HEK293 (cell line): ENCODE results near the gene FAM24B.

Experiments
- CTCF ChIA-PET: fragments of 350-600 bp; formaldehyde crosslinking; extraction: SDS; loops from one replicate; lab custom pipeline; 2021; ENCODE audit warnings: antibody characterized with exemption; lab: Yijun Ruan, JAX
- POLR2A ChIA-PET: fragments of 300-600 bp; formaldehyde crosslinking; extraction: SDS; loops from one replicate; lab custom pipeline; 2020; ENCODE audit warnings: antibody characterized with exemption, inconsistent platforms; lab: Yijun Ruan, JAX
- H3K27ac ChIP-seq: fragments of 200-500 bp; sonication (Bioruptor generic); 2 replicates; pipeline ENCODE4 v1.5.1; 2014; ENCODE audit warnings: low read depth, low read length, control low read depth, inconsistent platforms; ENCODE audit errors: extremely low read depth
- H3K36me3 ChIP-seq, 2 experiments: fragments of 200-500 bp in 1 of 2; sonication (Bioruptor generic) in 1 of 2; 1 replicate in 1 of 2; 2 replicates in 1 of 2; pipeline ENCODE4 v1.5.1; 2014 to 2017; ENCODE audit warnings: inconsistent platforms in 2 of 2, low read length in 2 of 2; ENCODE audit not compliant: control insufficient read depth in 2 of 2, insufficient read depth in 1 of 2
- H3K4me1 ChIP-seq: fragments of 200-500 bp; sonication (Bioruptor generic); 2 replicates; pipeline ENCODE4 v1.5.1; 2014; ENCODE audit warnings: mild to moderate bottlenecking, low read length, inconsistent platforms; ENCODE audit not compliant: control insufficient read depth, insufficient read depth
- H3K4me3 ChIP-seq: 2 replicates; pipeline ENCODE4 v1.5.1; 2011; ENCODE audit warnings: low read depth, mild to moderate bottlenecking, control low read depth, low read length, moderate library complexity
- H3K9me3 ChIP-seq: fragments of 200-500 bp; sonication (Bioruptor generic); 2 replicates; pipeline ENCODE4 v1.5.1; 2014; ENCODE audit warnings: low read depth, low read length, inconsistent platforms; ENCODE audit not compliant: control insufficient read depth, insufficient read depth
- EGR2 ChIP-seq: fragments of 450-650 bp; formaldehyde crosslinking; IDR thresholded peaks from 2 replicates; pipeline ENCODE4 v1.5.1; 2016; ENCODE audit warnings: low read depth, missing biosample characterization, missing genetic modification characterization
- ELK4 ChIP-seq: IDR thresholded peaks from 2 replicates; pipeline ENCODE4 v1.6.1; 2011; ENCODE audit warnings: mild to moderate bottlenecking, low read depth, low read length, borderline replicate concordance
- HIC1 ChIP-seq: fragments of 450-650 bp; formaldehyde crosslinking; IDR thresholded peaks from 2 replicates; pipeline ENCODE4 v1.5.1; 2016; ENCODE audit warnings: missing biosample characterization, missing genetic modification characterization
- OSR2 ChIP-seq: fragments of 450-650 bp; formaldehyde crosslinking; IDR thresholded peaks from 2 replicates; pipeline ENCODE4 v1.5.1; 2016; ENCODE audit warnings: missing biosample characterization, missing genetic modification characterization
- SP2 ChIP-seq: fragments of 450-650 bp; formaldehyde crosslinking; IDR thresholded peaks from 2 replicates; pipeline ENCODE4 v1.5.1; 2016; ENCODE audit warnings: missing biosample characterization, missing genetic modification characterization
- WT1 ChIP-seq: fragments of 450-650 bp; formaldehyde crosslinking; IDR thresholded peaks from 2 replicates; pipeline ENCODE4 v1.5.1; 2016; ENCODE audit warnings: missing biosample characterization, missing genetic modification characterization
- ZBTB1 ChIP-seq: fragments of 450-650 bp; formaldehyde crosslinking; IDR thresholded peaks from 2 replicates; pipeline ENCODE4 v1.5.1; 2016; ENCODE audit warnings: missing biosample characterization, missing genetic modification characterization
- ZIC2 ChIP-seq: fragments of 450-650 bp; formaldehyde crosslinking; IDR thresholded peaks from 2 replicates; pipeline ENCODE4 v1.5.1; 2016; ENCODE audit warnings: missing biosample characterization, missing genetic modification characterization
- ZNF221 ChIP-seq: fragments of 450-650 bp; formaldehyde crosslinking; IDR thresholded peaks from 2 replicates; pipeline ENCODE4 v1.5.1; 2017; ENCODE audit warnings: missing biosample characterization, missing genetic modification characterization, borderline replicate concordance
- ZNF223 ChIP-seq: fragments of 450-650 bp; formaldehyde crosslinking; IDR thresholded peaks from 2 replicates; pipeline ENCODE4 v1.5.1; 2016; ENCODE audit warnings: missing biosample characterization, missing genetic modification characterization
- ZNF239 ChIP-seq: fragments of 450-650 bp; formaldehyde crosslinking; IDR thresholded peaks from 2 replicates; pipeline ENCODE4 v1.5.1; 2016; ENCODE audit warnings: missing biosample characterization, missing genetic modification characterization
- ZNF350 ChIP-seq: fragments of 450-650 bp; formaldehyde crosslinking; IDR thresholded peaks from 2 replicates; pipeline ENCODE4 v1.5.0; 2017; ENCODE audit warnings: missing biosample characterization, mild to moderate bottlenecking, missing genetic modification characterization
- ZNF37A ChIP-seq: fragments of 450-650 bp; IDR thresholded peaks from 2 replicates; pipeline ENCODE4 v1.5.1; 2018; ENCODE audit warnings: missing biosample characterization, missing genetic modification characterization
- ZNF398 ChIP-seq: fragments of 450-650 bp; formaldehyde crosslinking; IDR thresholded peaks from 2 replicates; pipeline ENCODE4 v1.5.1; 2017; ENCODE audit warnings: missing biosample characterization, missing genetic modification characterization
- ZNF501 ChIP-seq: fragments of 450-650 bp; formaldehyde crosslinking; IDR thresholded peaks from 2 replicates; pipeline ENCODE4 v1.5.1; 2016; ENCODE audit warnings: missing biosample characterization, missing genetic modification characterization
- ZNF510 ChIP-seq: fragments of 450-650 bp; formaldehyde crosslinking; IDR thresholded peaks from 2 replicates; pipeline ENCODE4 v1.5.1; 2018; ENCODE audit warnings: mild to moderate bottlenecking, missing genetic modification characterization, missing biosample characterization; ENCODE audit not compliant: insufficient replicate concordance
- ZNF558 ChIP-seq: fragments of 450-650 bp; formaldehyde crosslinking; IDR thresholded peaks from 2 replicates; pipeline ENCODE4 v1.5.1; 2016; ENCODE audit warnings: missing biosample characterization, missing genetic modification characterization
- ZNF560 ChIP-seq: fragments of 450-650 bp; formaldehyde crosslinking; IDR thresholded peaks from 2 replicates; pipeline ENCODE4 v1.5.1; 2017; ENCODE audit warnings: missing biosample characterization, missing genetic modification characterization, borderline replicate concordance
- ZNF596 ChIP-seq: fragments of 450-650 bp; IDR thresholded peaks from 2 replicates; pipeline ENCODE4 v1.5.0; 2018; ENCODE audit warnings: missing biosample characterization, mild to moderate bottlenecking, missing genetic modification characterization, moderate library complexity
- ZNF610 ChIP-seq: fragments of 450-650 bp; formaldehyde crosslinking; IDR thresholded peaks from 2 replicates; pipeline ENCODE4 v1.5.1; 2016; ENCODE audit warnings: missing biosample characterization, missing genetic modification characterization, borderline replicate concordance
- ZNF626 ChIP-seq: fragments of 450-650 bp; sonication (Bioruptor Pico); formaldehyde crosslinking; IDR thresholded peaks from 2 replicates; pipeline ENCODE4 v1.5.1; 2018; ENCODE audit warnings: missing biosample characterization, missing genetic modification characterization, inconsistent platforms
- ZNF629 ChIP-seq: fragments of 450-650 bp; formaldehyde crosslinking; IDR thresholded peaks from 2 replicates; pipeline ENCODE4 v1.5.1; 2017; ENCODE audit warnings: missing biosample characterization, missing genetic modification characterization
- ZNF830 ChIP-seq: fragments of 450-650 bp; IDR thresholded peaks from 2 replicates; pipeline ENCODE4 v1.5.0; 2018; ENCODE audit warnings: missing biosample characterization, missing genetic modification characterization, low read depth, mild to moderate bottlenecking, moderate library complexity
- ZSCAN16 ChIP-seq: fragments of 450-650 bp; formaldehyde crosslinking; IDR thresholded peaks from 2 replicates; pipeline ENCODE4 v1.5.1; 2016; ENCODE audit warnings: missing biosample characterization, missing genetic modification characterization
- TF ChIP-seq, protein P1 (sequence below): fragments of 450-650 bp; formaldehyde crosslinking; IDR thresholded peaks from 2 replicates; pipeline ENCODE4 v1.5.1; 2016; ENCODE audit warnings: missing biosample characterization, missing genetic modification characterization

FAM24B gene

DNA sequence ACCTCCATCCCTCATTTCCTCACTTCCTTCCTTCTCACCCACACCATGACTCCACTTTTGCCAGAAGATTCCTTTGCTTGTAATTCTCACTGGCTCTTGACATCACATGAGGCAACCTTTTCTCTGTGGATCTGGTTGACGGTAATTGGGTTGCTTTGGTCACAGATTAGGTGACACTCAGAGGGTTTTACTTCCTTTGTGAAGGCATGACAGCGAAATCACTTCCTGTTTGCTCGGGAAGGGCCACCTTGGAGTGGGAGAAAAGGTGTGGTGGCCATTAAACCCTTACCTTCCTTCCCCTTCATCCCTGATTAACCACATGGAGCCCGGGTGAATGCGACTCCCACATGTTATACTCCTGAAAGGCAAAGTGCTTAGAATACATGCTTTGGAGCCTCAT is 63.9 kb downstream of the FAM24B start (continued):
- no peak for TF ChIP-seq HIC1 (tag by site-specific recombination)

GRCh38 chr10:122814493-122814892 is 64.9 kb downstream of the FAM24B start:
- CTCF ChIA-PET: no interaction called here
- no peaks in the 10 kb centered on the region for H3K9me3 ChIP-seq
- H3K4me1 ChIP-seq: no peaks in the 10 kb centered on the region
- TF ChIP-seq ELK4 (no peak), OSR2 (tag by site-specific recombination) (no peak), ZSCAN16 (no peak), EGR2 (tag by site-specific recombination) (no peak), ZNF239 (tag by site-specific recombination) (no peak), ZNF610 (tag by site-specific recombination) (no peak), ZNF350 (tag by site-specific recombination) (no peak), ZNF398 (tag by site-specific recombination) (no peak), ZNF223 (tag by site-specific recombination) (no peak), ZNF830 (tag by site-specific recombination) (no peak), ZNF596 (no peak), ZNF37A (no peak), ZNF558 (tag by site-specific recombination) (no peak), ZNF510 (tag by site-specific recombination) (no peak), SP2 (no peak), ZBTB1 (tag by site-specific recombination) (no peak), ZNF560 (tag by site-specific recombination) (no peak)
- POLR2A ChIA-PET: no interaction called here
- no peak overlapping the region for H3K4me3 ChIP-seq
- no peak overlapping the region for H3K27ac ChIP-seq
- H3K36me3 ChIP-seq: no peaks in the 10 kb centered on the region

DNA sequence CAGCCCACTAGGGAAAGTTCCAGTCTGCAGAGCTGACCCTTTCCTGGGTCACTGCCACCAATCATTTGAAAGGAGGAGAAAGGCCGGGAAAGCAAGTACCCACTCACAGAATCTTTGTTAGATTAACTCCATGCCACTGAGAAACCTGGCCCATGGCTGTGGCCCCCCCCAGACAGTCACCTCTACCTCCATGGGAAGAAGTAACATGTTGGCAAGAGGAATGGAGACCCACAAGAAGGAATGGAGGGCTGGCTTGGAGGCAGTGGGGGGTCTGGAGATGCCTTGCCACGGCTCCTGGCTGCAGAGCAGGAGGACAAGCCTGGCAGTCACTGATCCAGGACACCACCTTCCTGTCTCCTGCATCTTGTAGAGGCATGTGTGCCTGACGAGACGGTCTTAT is 66.6 kb downstream of the FAM24B start:
- H3K27ac ChIP-seq: no peak overlapping the region
- TF ChIP-seq WT1 (no peak), ZIC2 (tag by site-specific recombination) (no peak), ZNF629 (tag by site-specific recombination) (no peak), ZNF626 (no peak), ZNF501 (tag by site-specific recombination) (no peak), ZNF221 (tag by site-specific recombination) (no peak)
- TF ChIP-seq, protein P1, sequence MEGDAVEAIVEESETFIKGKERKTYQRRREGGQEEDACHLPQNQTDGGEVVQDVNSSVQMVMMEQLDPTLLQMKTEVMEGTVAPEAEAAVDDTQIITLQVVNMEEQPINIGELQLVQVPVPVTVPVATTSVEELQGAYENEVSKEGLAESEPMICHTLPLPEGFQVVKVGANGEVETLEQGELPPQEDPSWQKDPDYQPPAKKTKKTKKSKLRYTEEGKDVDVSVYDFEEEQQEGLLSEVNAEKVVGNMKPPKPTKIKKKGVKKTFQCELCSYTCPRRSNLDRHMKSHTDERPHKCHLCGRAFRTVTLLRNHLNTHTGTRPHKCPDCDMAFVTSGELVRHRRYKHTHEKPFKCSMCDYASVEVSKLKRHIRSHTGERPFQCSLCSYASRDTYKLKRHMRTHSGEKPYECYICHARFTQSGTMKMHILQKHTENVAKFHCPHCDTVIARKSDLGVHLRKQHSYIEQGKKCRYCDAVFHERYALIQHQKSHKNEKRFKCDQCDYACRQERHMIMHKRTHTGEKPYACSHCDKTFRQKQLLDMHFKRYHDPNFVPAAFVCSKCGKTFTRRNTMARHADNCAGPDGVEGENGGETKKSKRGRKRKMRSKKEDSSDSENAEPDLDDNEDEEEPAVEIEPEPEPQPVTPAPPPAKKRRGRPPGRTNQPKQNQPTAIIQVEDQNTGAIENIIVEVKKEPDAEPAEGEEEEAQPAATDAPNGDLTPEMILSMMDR (tag by site-specific recombination): no peak
- ChIA-PET POLR2A (no interaction called here), CTCF (no interaction called here)
- no peaks in the 10 kb centered on the region for H3K36me3 ChIP-seq
- H3K4me3 ChIP-seq: no peak overlapping the region
- H3K9me3 ChIP-seq: no peaks in the 10 kb centered on the region
- no peaks in the 10 kb centered on the region for H3K4me1 ChIP-seq
